Spleen (tissue), 11 donors: ENCODE measurements around the gene PHF24. TPM values are rescaled to one million over a fixed set of nuclear protein-coding genes. Genes with fewer than 3 reads are reported as not detected.

ENCODE experiments used
- DNase-seq: peaks from one replicate; pipeline ENCODE4 v3.0.0-alpha.2; 2020
- H3K27ac ChIP-seq, 8 donors: fragments of 200-600 bp; sonication (generic) in 7 of 8; 1 replicate in 4 of 8; 2 replicates in 4 of 8; pipeline versions ENCODE4 v1.5.0 to v1.8.0; 2016 to 2021; ENCODE audit warnings: inconsistent platforms in 4 of 8, mild to moderate bottlenecking in 4 of 8, moderate library complexity in 1 of 8
- H3K27me3 ChIP-seq, 7 donors: fragments of 200-600 bp; sonication (generic) in 6 of 7; replicated peaks in 1 of 7; 1 replicate in 4 of 7; 2 replicates in 3 of 7; pipeline versions ENCODE4 v1.5.0 to v1.8.0; 2016 to 2021; ENCODE audit warnings: inconsistent platforms in 3 of 7, mild to moderate bottlenecking in 1 of 7
- H3K36me3 ChIP-seq, 6 donors: fragments of 200-600 bp; sonication (generic) in 5 of 6; 1 replicate in 4 of 6; 2 replicates in 2 of 6; pipeline versions ENCODE4 v1.5.0 to v1.8.0; 2016 to 2021; ENCODE audit warnings: inconsistent platforms in 2 of 6
- H3K4me1 ChIP-seq, 6 donors: fragments of 200-600 bp; sonication (generic) in 5 of 6; 1 replicate in 3 of 6; 2 replicates in 3 of 6; pipeline versions ENCODE4 v1.5.0 to v1.8.0; 2016 to 2021; ENCODE audit warnings: inconsistent platforms in 3 of 6
- H3K4me3 ChIP-seq, 8 donors: fragments of 200-600 bp; sonication (generic) in 7 of 8; 1 replicate in 4 of 8; 2 replicates in 4 of 8; pipeline versions ENCODE4 v1.5.0 to v1.8.0; 2016 to 2021; ENCODE audit warnings: inconsistent platforms in 4 of 8, mild to moderate bottlenecking in 4 of 8, moderate library complexity in 2 of 8
- H3K9me3 ChIP-seq, 8 donors: fragments of 200-600 bp; sonication (generic) in 7 of 8; 1 replicate in 4 of 8; 2 replicates in 4 of 8; pipeline versions ENCODE4 v1.5.0 to v1.8.0; 2016 to 2021; ENCODE audit warnings: inconsistent platforms in 4 of 8
- CTCF ChIP-seq, 11 experiments: fragments of 200-600 bp in 7 of 11; fragments of 450-650 bp in 4 of 11; sonication (generic) in 4 of 11; IDR thresholded peaks in 8 of 11; conservative IDR thresholded peaks in 3 of 11; 1 replicate in 7 of 11; 2 replicates in 4 of 11; pipeline versions ENCODE4 v1.4.0 to v1.8.0; 2016 to 2021; ENCODE audit warnings: antibody characterized with exemption in 11 of 11, inconsistent platforms in 4 of 11, mild to moderate bottlenecking in 1 of 11
- POLR2A ChIP-seq, 3 donors: fragments of 450-650 bp; IDR thresholded peaks; one replicate each; pipeline ENCODE4 v1.5.1; 2017; ENCODE audit warnings: antibody characterized with exemption in 3 of 3, mild to moderate bottlenecking in 1 of 3
- POLR2AphosphoS5 ChIP-seq, 3 donors: sonication (generic); formaldehyde crosslinking; IDR thresholded peaks; one replicate each; pipeline ENCODE4 v1.5.1; 2017; ENCODE audit warnings: antibody characterized with exemption in 3 of 3
- WGBS, 5 donors: extraction: QIAGEN DNeasy Blood & Tissue Kit in 3 of 5; methylation state at CpG; one replicate each; pipeline versions ENCODE4 v1.1.5 to v1.1.7; 2013 to 2018; 5-methylcytosine and 5-hydroxymethylcytosine counted together
- intact Hi-C: fragments of 100-400 bp; cut with DNase I; formaldehyde crosslinking; loops from one replicate; pipeline ENCODE4 v1.15.0; 2023; ENCODE audit warnings: low total_unique reads
- polyA plus RNA-seq, 3 donors: library from polyadenylated mRNA; stranded (reverse); fragments of 200-250 nt; gene quantifications; one replicate each; pipeline ENCODE4 v1.2.1, GENCODE V29; 2013
- total RNA-seq, 7 donors: library from RNA; depleted of rRNA in 3 of 7; stranded (reverse); fragments of >200 nt in 3 of 7; fragmentation: NEBNext Ultra II Directional in 4 of 7; extraction: Animal tissue kit (Norgen Biotek cat#: 25700) in 4 of 7; gene quantifications; one replicate each; pipeline versions ENCODE4 v1.1.0 to v1.2.1, GENCODE V29; 2016 to 2021
- donor health status: healthy with polysubstance abuse.
- donor health status: DM: no; HTN: no; CAD: no; lungs with moderate emphysema.
- donor health status: DM: no; HTN: no; CAD: no.
- donor health status: Bipolar disorder and iron deficiency.
- donor health status: healthy.
- donor health status: DM: no; HTN: no; CAD: no.
- donor health status: DM: yes; HTN: yes; CAD: no.

The PHF24 gene
- total and polyA plus RNA-seq, 10 donors: 0.17 to 2.4 (median 0.37) TPM

GRCh38 chr9:34974664-34975063 lies 16.6 kb downstream of the PHF24 start:
- no peak for TF ChIP-seq POLR2AphosphoS5 (IDR thresholded peaks at IDR 0.05)
- TF ChIP-seq POLR2A (IDR thresholded peaks at IDR 0.05): no peak
- TF ChIP-seq CTCF (IDR thresholded peaks at IDR 0.05 in 8 of 11, conservative IDR thresholded peaks at IDR 0.05 in 3 of 11): no peak
- peaks cover 0 to 15% (median 0%) of the 10 kb centered on the region in 7 donors for H3K27me3 ChIP-seq
- no peak overlapping the region for H3K27ac ChIP-seq
- no peak for DNase-seq
- 91 to 98% (median 94%) methylated on average over 2 of the region's 2 CpGs for WGBS, 5 donors
- no peak overlapping the region for H3K4me3 ChIP-seq
- H3K9me3 ChIP-seq: no peaks in the 10 kb centered on the region
- H3K4me1 ChIP-seq: no peaks in the 10 kb centered on the region
- H3K36me3 ChIP-seq: no peaks in the 10 kb centered on the region
- intact Hi-C loops: no loop called here

GRCh38 chr9:34976441-34976840 lies 18.4 kb downstream of the PHF24 start:
- Histone ChIP-seq H3K27me3 (peaks cover 0 to 15% (median 0%) of the 10 kb centered on the region in 7 donors), H3K36me3 (no peaks in the 10 kb centered on the region), H3K27ac (no peak overlapping the region), H3K4me1 (peaks cover 0 to 14% (median 0%) of the 10 kb centered on the region in 6 donors), H3K9me3 (no peaks in the 10 kb centered on the region), H3K4me3 (no peak overlapping the region)
- WGBS, 5 donors: 67 to 95% (median 90%) methylated on average over 2 to 11 of the region's 11 CpGs
- TF ChIP-seq POLR2AphosphoS5 (IDR thresholded peaks at IDR 0.05) (no peak), POLR2A (IDR thresholded peaks at IDR 0.05) (no peak), CTCF (IDR thresholded peaks at IDR 0.05 in 8 of 11, conservative IDR thresholded peaks at IDR 0.05 in 3 of 11) (no peak)
- intact Hi-C loops: no loop called here
- no peak for DNase-seq

GRCh38 chr9:34976992-34977391 lies 18.9 kb downstream of the PHF24 start:
- DNase-seq: no peak
- WGBS, 5 donors: 89 to 91% (median 89%) methylated on average over 11 of the region's 11 CpGs
- intact Hi-C loops: no loop called here

More at GRCh38 chr9:34976992-34977391, 18.9 kb downstream of the PHF24 start:
- no peak overlapping the region for H3K4me3 ChIP-seq
- H3K27ac ChIP-seq: no peak overlapping the region
- TF ChIP-seq CTCF (IDR thresholded peaks at IDR 0.05 in 8 of 11, conservative IDR thresholded peaks at IDR 0.05 in 3 of 11) (no peak), POLR2AphosphoS5 (IDR thresholded peaks at IDR 0.05) (no peak), POLR2A (IDR thresholded peaks at IDR 0.05) (no peak)
- H3K27me3 ChIP-seq: peaks cover 0 to 15% (median 0%) of the 10 kb centered on the region in 7 donors
- H3K4me1 ChIP-seq: peaks cover 0 to 19% (median under 1%) of the 10 kb centered on the region in 6 donors
- H3K36me3 ChIP-seq: no peaks in the 10 kb centered on the region
- no peaks in the 10 kb centered on the region for H3K9me3 ChIP-seq
